ENCODE measurements around the gene MNAT1. TPM values are rescaled to one million over a fixed set of nuclear protein-coding genes. Genes with fewer than 3 reads are reported as not detected.

The MNAT1 gene
- total RNA-seq, 3 donors from 2014 or later (not counting 1 experiment from before 2014, with no cell fraction given): 33.8 to 45.4 (median 34.0) TPM

DNA sequence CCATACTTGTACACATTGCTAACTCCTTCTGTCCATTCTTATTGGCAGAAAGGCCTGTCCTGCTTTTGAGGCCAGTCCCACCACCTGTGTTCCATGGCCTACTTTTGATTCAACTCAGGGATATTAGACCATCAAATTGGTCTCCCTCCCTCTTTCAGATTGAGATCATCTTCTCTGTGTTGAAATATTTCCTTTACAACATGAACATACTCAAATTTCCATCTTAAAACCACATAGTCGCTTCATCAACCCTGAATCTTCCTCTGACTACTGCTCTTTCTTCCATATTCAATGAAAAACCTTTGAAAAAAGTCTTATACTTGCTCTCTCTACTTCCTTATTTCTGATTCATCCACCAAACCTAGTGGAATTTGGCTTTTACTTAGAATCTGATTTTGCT, 211.4 kb downstream of the MNAT1 start:
- Mint-ChIP-seq H3K27me3 (ENCODE audit: low read depth in 2 of 2) (no peaks in the 10 kb centered on the region), H3K4me3 (no peak overlapping the region), H3K36me3 (no peaks in the 10 kb centered on the region), H3K9me3 (no peaks in the 10 kb centered on the region), H3K27ac (no peak overlapping the region), H3K4me1 (peaks cover 0 to 5% of the 10 kb centered on the region in 2 donors)
- H3K4me1 ChIP-seq (ENCODE audit: control insufficient read depth, insufficient read depth, low read length): no peaks in the 10 kb centered on the region
- no peak overlapping the region for H3K4me3 ChIP-seq (ENCODE audit: low read length)
- H3K27me3 ChIP-seq (ENCODE audit: control insufficient read depth, insufficient read depth, low read length): no peaks in the 10 kb centered on the region
- no peak for TF ChIP-seq CTCF (IDR thresholded peaks at IDR 0.05)
- intact Hi-C loops (cut with micrococcal nuclease): no loop called here
- H3K27ac ChIP-seq (ENCODE audit: low read length): no peak overlapping the region
- DNase-seq (no peak), ATAC-seq (no peak)
- H3K36me3 ChIP-seq (ENCODE audit: control insufficient read depth, insufficient read depth, low read length): no peaks in the 10 kb centered on the region
- 67% methylated on average over 1 of the region's 1 CpG for WGBS (ENCODE audit: insufficient coverage)
- H3K9me3 ChIP-seq (ENCODE audit: control insufficient read depth, insufficient read depth, low read length): no peaks in the 10 kb centered on the region

DNA sequence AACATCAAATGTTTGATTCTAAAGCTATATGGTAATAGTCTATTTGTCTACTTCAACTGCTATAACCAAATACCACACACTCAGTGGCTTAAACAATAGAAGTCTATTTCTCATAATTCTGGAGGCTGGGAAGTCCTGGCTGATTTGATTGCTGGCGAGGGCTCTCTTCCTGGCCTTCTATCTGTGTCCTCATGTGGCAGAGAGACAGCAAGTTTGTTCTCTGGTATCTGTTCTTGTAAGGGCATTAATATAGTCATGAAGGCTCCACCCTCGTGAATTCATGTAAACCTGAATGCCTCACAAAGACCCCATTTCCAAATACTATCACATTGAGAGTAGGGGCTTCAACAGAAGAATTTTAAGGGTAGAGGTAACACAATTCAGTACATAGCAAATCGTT, 212.2 kb downstream of the MNAT1 start:
- H3K27ac Mint-ChIP-seq: no peak overlapping the region
- no peak for ATAC-seq

DNA sequence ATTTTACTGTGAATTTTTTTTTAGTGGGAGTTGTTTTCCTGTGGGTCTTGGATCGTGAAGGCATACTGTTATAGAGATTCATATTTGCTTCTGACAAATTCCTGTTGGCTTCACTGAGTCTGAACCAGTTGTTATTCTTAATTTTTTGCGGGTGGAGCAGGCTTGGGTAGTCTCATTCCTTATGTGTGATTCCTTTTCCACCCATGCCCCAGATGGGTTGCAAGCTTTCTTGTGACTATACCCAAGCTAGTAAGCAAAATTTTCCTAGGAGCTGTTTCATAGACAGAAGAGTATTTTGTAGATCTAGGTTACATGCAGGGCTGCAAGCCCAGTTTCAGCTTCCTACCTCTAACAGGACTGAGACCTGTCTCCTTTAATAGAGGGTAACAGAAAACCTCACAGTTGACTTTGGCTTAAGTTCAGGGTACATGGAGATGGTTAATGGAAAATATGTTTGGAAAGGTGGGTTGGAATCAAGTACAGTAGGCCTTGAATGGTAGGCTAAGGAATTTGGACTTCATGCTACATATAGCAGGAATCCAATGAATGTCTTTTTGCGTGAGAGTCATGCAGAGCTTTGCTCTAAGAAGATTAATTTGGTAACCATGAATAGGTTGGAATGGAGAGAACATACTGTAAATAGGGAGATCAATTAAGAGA, 217.3 kb downstream of the MNAT1 start:
- Mint-ChIP-seq H3K27ac (no peak overlapping the region), H3K36me3 (peaks cover 6% of the 10 kb centered on the region), H3K9me3 (peaks cover 4 to 10% of the 10 kb centered on the region in 2 donors), H3K27me3 (ENCODE audit: low read depth in 2 of 2) (no peaks in the 10 kb centered on the region), H3K4me1 (no peaks in the 10 kb centered on the region), H3K4me3 (no peak overlapping the region)
- TF ChIP-seq CTCF (IDR thresholded peaks at IDR 0.05): no peak
- H3K9me3 ChIP-seq (ENCODE audit: control insufficient read depth, insufficient read depth, low read length): no peaks in the 10 kb centered on the region
- intact Hi-C loops (cut with micrococcal nuclease): no loop called here
- no peaks in the 10 kb centered on the region for H3K4me1 ChIP-seq (ENCODE audit: control insufficient read depth, insufficient read depth, low read length)
- H3K27me3 ChIP-seq (ENCODE audit: control insufficient read depth, insufficient read depth, low read length): no peaks in the 10 kb centered on the region
- no peak overlapping the region for H3K27ac ChIP-seq (ENCODE audit: low read length)
- no peak for ATAC-seq
- no peak overlapping the region for H3K4me3 ChIP-seq (ENCODE audit: low read length)
- no peaks in the 10 kb centered on the region for H3K36me3 ChIP-seq (ENCODE audit: control insufficient read depth, insufficient read depth, low read length)
- DNase-seq: no peak
- WGBS (ENCODE audit: insufficient coverage): 98% methylated on average over 2 of the region's 3 CpGs

More for the DNA sequence above, 212.2 kb downstream of the MNAT1 start:
- Histone ChIP-seq H3K9me3 (ENCODE audit: control insufficient read depth, insufficient read depth, low read length) (no peaks in the 10 kb centered on the region), H3K4me3 (ENCODE audit: low read length) (no peak overlapping the region), H3K36me3 (ENCODE audit: control insufficient read depth, insufficient read depth, low read length) (no peaks in the 10 kb centered on the region), H3K27me3 (ENCODE audit: control insufficient read depth, insufficient read depth, low read length) (no peaks in the 10 kb centered on the region), H3K27ac (ENCODE audit: low read length) (no peak overlapping the region), H3K4me1 (ENCODE audit: control insufficient read depth, insufficient read depth, low read length) (no peaks in the 10 kb centered on the region)
- no peaks in the 10 kb centered on the region for H3K27me3 Mint-ChIP-seq (ENCODE audit: low read depth in 2 of 2)
- no peak for TF ChIP-seq CTCF (IDR thresholded peaks at IDR 0.05)
- WGBS (ENCODE audit: insufficient coverage): 92% methylated on average over 2 of the region's 3 CpGs
- no peaks in the 10 kb centered on the region for H3K9me3 Mint-ChIP-seq
- no peak for DNase-seq
- no peak overlapping the region for H3K4me3 Mint-ChIP-seq
- H3K4me1 Mint-ChIP-seq: peaks cover 0 to 5% of the 10 kb centered on the region in 2 donors
- intact Hi-C loops (cut with micrococcal nuclease): no loop called here
- no peaks in the 10 kb centered on the region for H3K36me3 Mint-ChIP-seq

DNA sequence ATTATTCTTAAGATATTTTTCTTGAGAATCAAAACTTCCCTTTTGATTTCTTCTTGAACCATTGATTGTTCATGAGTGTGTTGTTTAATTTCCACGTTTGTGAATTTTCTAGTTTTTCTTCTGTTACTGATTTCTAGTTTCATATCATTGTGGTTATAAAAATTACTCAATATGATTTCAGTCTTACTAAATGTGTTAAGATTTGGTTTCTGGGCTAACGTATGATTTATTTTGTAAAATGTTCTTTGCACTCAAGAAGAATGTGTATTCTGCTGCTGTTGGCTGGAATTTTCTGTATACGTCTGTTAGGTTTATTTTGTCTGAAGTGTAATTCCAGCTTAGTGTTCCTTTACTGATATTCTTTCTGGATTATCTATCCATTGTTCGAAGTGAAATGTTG, 221.6 kb downstream of the MNAT1 start:
- Histone ChIP-seq H3K27ac (ENCODE audit: low read length) (no peak overlapping the region), H3K4me3 (ENCODE audit: low read length) (no peak overlapping the region), H3K36me3 (ENCODE audit: control insufficient read depth, insufficient read depth, low read length) (no peaks in the 10 kb centered on the region), H3K4me1 (ENCODE audit: control insufficient read depth, insufficient read depth, low read length) (no peaks in the 10 kb centered on the region), H3K27me3 (ENCODE audit: control insufficient read depth, insufficient read depth, low read length) (no peaks in the 10 kb centered on the region), H3K9me3 (ENCODE audit: control insufficient read depth, insufficient read depth, low read length) (peaks cover 12% of the 10 kb centered on the region)
- DNase-seq: no peak
- no peaks in the 10 kb centered on the region for H3K27me3 Mint-ChIP-seq (ENCODE audit: low read depth in 2 of 2)
- no peaks in the 10 kb centered on the region for H3K4me1 Mint-ChIP-seq
- no peak overlapping the region for H3K4me3 Mint-ChIP-seq
- H3K9me3 Mint-ChIP-seq: peaks cover 17% of the 10 kb centered on the region in 2 donors
- TF ChIP-seq CTCF (IDR thresholded peaks at IDR 0.05): no peak
- peaks cover 33% of the 10 kb centered on the region for H3K36me3 Mint-ChIP-seq
- intact Hi-C loops (cut with micrococcal nuclease): no loop called here
- 72% methylated on average over 2 of the region's 4 CpGs for WGBS (ENCODE audit: insufficient coverage)
- no peak for ATAC-seq
- no peak overlapping the region for H3K27ac Mint-ChIP-seq

Data from natural killer cell (primary cell).